ENCODE results near the gene SMDT1.
A peak's percentile ranks its signal among the peaks of the same experiment; 100 is the strongest.
"Not testable (repeated sequence)": the region's sequence is repeated elsewhere in the genome, so short reads cannot be mapped to it uniquely, and the experiment has no call there.

The SMDT1 gene

DNA sequence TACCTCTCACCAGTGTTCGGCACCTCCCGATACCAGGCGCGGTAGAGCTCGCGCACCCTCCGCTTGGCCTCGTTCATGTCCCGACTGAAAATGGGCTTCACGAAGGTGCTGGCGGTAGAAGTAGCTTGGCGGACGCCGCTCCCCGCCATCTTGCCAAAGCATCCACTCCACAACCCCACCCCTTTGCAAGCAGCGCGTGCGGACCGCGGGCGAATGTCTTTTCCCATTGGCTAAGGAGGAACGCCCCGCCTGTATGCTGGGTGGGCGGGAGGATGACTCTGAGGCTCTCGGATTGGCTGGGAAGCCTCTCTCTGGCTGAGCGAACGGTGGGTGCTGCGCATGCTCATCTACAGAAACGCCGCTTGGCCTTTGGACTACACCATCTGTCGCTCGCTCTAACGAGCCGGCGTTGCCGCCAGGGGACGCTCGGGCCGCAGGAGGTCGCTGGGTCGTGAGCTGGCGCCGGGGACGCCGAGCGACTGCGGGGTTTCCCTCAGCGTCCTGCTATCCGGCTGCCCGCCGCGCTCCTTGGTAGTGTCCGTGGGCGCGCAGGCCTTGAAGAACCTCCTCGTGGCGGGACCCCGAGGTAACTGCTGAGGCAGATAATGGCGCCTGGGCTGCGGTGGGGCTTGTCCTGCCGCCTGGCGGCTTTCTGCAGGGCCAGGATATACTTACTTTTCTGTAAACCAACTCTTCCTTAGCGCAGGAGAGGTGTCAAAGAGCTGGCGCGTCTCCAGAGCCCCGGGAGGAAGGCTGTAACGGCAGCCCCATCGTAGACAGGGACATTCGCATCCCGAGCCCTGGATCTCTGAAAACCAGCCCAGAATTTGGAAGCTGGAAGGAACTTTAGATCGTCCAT, 11.3 kb downstream of the SMDT1 start, which contains the start of gene NDUFA6:
NDUFA6 (minus strand) TSS at position 177 of the 859 bp plus-strand sequence; CDS start at position 149, 28 bp downstream.
- H3K4me1 ChIP-seq: no peaks in the 10 kb centered on the region
- H2AFZ ChIP-seq: peak within 1 kb of the TSS; percentile 91
- H3K79me2 ChIP-seq: peaks cover 11% of the 10 kb centered on the region
- H3K4me2 ChIP-seq (ENCODE audit: low read length): peak within 1 kb of the TSS; percentile 98
- H3K27me3 ChIP-seq (ENCODE audit: control insufficient read depth, insufficient read depth, low read length): no peaks in the 10 kb centered on the region
- peak within 1 kb of the TSS; percentile 98 for H3K4me3 ChIP-seq (ENCODE audit: low read depth, low read length)
- H3K9me3 ChIP-seq (ENCODE audit: control insufficient read depth, low read length): peaks cover 3% of the 10 kb centered on the region
- H3K9ac ChIP-seq: peak within 1 kb of the TSS; percentile 98
- no peaks in the 10 kb centered on the region for H3K36me3 ChIP-seq (ENCODE audit: control insufficient read depth, insufficient read depth, low read length)
- H3K27ac ChIP-seq: peak within 1 kb of the TSS; percentile 96
- TF ChIP-seq CTCF (IDR thresholded peaks at IDR 0.05): peak; percentile 86

DNA sequence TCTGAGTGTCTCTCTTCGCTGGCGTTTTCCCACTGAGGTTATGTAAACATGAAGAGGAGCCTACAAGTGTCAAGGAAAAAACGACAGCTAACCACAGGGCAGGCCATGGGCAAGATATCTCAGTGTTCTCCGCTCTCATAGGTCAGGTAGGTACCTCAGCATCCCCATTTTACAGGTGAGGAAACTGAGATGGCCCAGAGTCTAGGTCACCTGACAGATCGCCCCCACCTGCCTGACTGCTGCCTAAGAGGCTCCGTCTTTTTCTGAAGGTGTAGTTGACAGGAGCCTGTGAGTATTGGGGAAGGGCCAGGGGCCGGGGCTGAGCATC, 11.9 kb downstream of the SMDT1 start:
- H3K79me2 ChIP-seq: peaks cover 11% of the 10 kb centered on the region
- TF ChIP-seq CTCF (IDR thresholded peaks at IDR 0.05): no peak
- peak overlapping the region; percentile 87 for H2AFZ ChIP-seq
- no peak overlapping the region for H3K9ac ChIP-seq
- no peaks in the 10 kb centered on the region for H3K4me1 ChIP-seq
- no peaks in the 10 kb centered on the region for H3K27me3 ChIP-seq (ENCODE audit: control insufficient read depth, insufficient read depth, low read length)
- no peaks in the 10 kb centered on the region for H3K36me3 ChIP-seq (ENCODE audit: control insufficient read depth, insufficient read depth, low read length)
- H3K4me2 ChIP-seq (ENCODE audit: low read length): peak overlapping the region; percentile 98
- peak overlapping the region; percentile 98 for H3K4me3 ChIP-seq (ENCODE audit: low read depth, low read length)
- H3K9me3 ChIP-seq (ENCODE audit: control insufficient read depth, low read length): peaks cover 3% of the 10 kb centered on the region
- peak overlapping the region; percentile 96 for H3K27ac ChIP-seq

DNA sequence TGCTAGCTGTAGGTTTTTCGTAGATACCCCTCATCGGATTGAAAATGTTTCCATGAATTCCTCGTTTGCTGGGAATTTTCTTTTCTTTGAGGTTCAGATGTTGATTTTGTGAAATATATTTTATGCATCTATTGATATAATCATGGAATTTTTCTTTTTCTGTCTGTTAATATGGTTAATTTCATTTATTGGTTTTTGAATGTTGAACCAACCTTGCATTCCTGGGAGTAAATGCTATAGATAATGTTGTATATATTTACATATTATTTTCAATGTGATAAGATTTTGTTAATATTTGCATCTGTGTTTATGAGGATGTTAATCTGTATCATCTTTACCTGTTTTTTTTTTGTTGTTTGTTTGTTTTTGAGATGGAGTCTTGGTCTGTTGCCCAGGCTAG, 21.7 kb downstream of the SMDT1 start:
- no peaks in the 10 kb centered on the region for H3K27me3 ChIP-seq (ENCODE audit: control insufficient read depth, insufficient read depth, low read length)
- H3K79me2 ChIP-seq: no peaks in the 10 kb centered on the region

DNA sequence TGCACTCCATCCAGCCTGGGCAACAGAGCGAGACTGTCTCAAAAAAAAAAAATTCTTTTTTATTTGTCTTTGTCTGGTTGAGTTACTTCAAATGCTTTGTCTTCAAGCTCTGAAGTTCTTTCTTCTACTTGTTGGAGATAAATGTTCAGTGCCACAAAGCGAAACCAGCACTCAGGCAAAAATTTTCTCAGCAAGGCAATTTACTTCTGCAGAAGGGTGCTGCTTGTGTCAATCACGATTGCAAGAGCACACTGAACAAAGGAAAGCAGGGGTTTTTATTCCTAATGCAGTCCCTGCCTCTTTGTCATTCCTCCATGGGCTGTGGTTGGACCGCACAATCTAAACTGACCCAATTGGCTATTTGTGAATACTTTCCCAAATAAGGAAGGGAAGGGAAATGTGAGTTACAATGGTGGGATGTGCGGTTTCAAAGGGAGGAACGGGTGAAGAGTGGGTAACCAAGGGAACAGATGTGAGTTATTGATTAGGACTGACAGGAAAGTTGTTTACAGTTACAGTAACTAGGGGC, 24.9 kb downstream of the SMDT1 start:
- H3K79me2 ChIP-seq; H3K4me1 ChIP-seq; H3K27me3 ChIP-seq (ENCODE audit: control insufficient read depth, insufficient read depth, low read length); H3K36me3 ChIP-seq (ENCODE audit: control insufficient read depth, insufficient read depth, low read length); H2AFZ ChIP-seq; H3K9ac ChIP-seq; H3K27ac ChIP-seq; H3K9me3 ChIP-seq (ENCODE audit: control insufficient read depth, low read length); H3K4me2 ChIP-seq (ENCODE audit: low read length); H3K4me3 ChIP-seq (ENCODE audit: low read depth, low read length): not testable (repeated sequence)

More for the DNA sequence above, 21.7 kb downstream of the SMDT1 start:
- no peak for TF ChIP-seq CTCF (IDR thresholded peaks at IDR 0.05)
- Histone ChIP-seq H3K27ac (no peak overlapping the region), H3K36me3 (ENCODE audit: control insufficient read depth, insufficient read depth, low read length) (no peaks in the 10 kb centered on the region), H3K9ac (no peak overlapping the region), H2AFZ (no peak overlapping the region), H3K4me3 (ENCODE audit: low read depth, low read length) (no peak overlapping the region), H3K4me2 (ENCODE audit: low read length) (no peak overlapping the region), H3K9me3 (ENCODE audit: control insufficient read depth, low read length) (no peaks in the 10 kb centered on the region), H3K4me1 (no peaks in the 10 kb centered on the region)

DNA sequence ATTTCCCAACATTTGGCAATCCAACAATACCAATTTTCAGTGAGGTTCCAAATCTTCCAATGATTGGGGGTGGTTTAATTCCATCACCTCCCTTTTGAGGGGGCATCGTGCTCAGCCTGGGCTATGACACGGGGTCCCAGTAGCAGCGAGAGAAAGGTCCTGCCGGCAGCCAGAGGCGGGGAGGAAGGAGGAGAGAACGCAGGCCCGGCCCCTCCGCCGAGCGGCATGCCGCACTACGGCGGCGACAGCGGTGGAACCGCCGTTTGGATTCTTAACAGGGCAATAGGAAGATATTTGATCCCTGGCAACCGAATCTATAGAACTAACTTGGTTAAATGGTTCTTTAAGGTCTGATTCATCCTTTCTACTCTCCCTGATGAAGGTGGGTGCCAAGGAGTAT, 29.3 kb downstream of the SMDT1 start:
- Histone ChIP-seq H3K4me1 (no peaks in the 10 kb centered on the region), H2AFZ (no peak overlapping the region), H3K9ac (no peak overlapping the region), H3K4me2 (ENCODE audit: low read length) (no peak overlapping the region), H3K4me3 (ENCODE audit: low read depth, low read length) (no peak overlapping the region), H3K79me2 (no peaks in the 10 kb centered on the region), H3K27ac (no peak overlapping the region), H3K36me3 (ENCODE audit: control insufficient read depth, insufficient read depth, low read length) (no peaks in the 10 kb centered on the region), H3K9me3 (ENCODE audit: control insufficient read depth, low read length) (no peaks in the 10 kb centered on the region), H3K27me3 (ENCODE audit: control insufficient read depth, insufficient read depth, low read length) (no peaks in the 10 kb centered on the region)
- no peak for TF ChIP-seq CTCF (IDR thresholded peaks at IDR 0.05)
